Measurements from ENCODE around the gene RBFOX2.

DNA sequence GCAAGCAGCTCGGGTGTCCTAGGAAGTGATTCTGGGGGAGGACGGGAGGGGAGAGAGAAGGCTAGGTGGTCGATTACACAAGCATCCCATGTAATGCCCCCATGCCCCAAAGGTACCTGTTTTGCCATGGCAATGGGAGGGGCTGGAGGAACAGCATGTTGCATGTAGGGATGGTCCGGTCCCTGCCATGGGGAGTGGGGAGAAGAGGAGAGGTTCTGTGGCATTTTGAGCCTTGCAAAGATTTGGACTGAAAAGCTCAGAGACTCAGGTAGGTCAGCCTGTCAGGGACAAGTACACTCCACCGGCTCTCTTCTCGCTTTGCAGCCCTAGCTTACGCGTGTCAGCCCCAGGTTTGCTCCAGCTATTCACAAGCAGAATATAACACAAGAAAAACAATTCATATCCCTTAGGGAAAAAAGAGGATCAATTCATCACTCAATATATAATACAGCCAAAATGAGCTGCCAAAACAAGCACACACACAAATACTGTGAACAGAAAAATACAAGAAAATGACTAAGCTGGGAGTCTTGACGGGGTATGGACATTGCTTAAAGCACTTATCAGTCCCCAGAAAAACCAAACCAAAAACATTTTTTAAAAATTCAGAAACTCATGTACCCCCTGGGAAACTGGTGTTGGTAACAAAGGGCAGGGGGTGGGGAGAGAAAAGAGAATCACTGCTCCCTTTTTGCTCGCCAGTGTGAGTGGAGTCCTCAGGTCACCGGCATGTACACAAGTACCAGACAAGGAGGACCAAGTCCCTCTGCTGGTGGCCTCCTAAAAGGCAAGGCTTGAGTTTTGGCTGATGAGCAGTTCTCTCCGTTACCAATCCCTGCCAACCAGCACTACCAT is 289.3 kb downstream of the RBFOX2 start:
- TF ChIP-seq CTCF (conservative IDR thresholded peaks at IDR 0.05; ENCODE audit: low read depth in 2 of 2) (peak; percentile 35 to 37; a peak in 3 of 4 replicates), EZH2 (IDR thresholded peaks at IDR 0.05; ENCODE audit: low read depth, unreplicated experiment) (no peak), JUNB (IDR thresholded peaks at IDR 0.05; ENCODE audit: unreplicated experiment) (no peak), POLR2AphosphoS5 (IDR thresholded peaks at IDR 0.05; ENCODE audit: low read depth) (no peak), EZH2phosphoT487 (IDR thresholded peaks at IDR 0.05; ENCODE audit: unreplicated experiment) (no peak), REST (IDR thresholded peaks at IDR 0.05; ENCODE audit: unreplicated experiment) (no peak), CREB1 (CRISPR knock-in tag; IDR thresholded peaks at IDR 0.05; ENCODE audit: low read depth) (no peak), NANOG (IDR thresholded peaks at IDR 0.05; ENCODE audit: borderline replicate concordance) (no peak), ZNF331 (CRISPR knock-in tag; IDR thresholded peaks at IDR 0.05; ENCODE audit: low read depth) (no peak), STAT1 (IDR thresholded peaks at IDR 0.05; ENCODE audit: unreplicated experiment) (no peak), ZNF114 (CRISPR knock-in tag; IDR thresholded peaks at IDR 0.05) (no peak)
- TF ChIP-seq, protein P1, sequence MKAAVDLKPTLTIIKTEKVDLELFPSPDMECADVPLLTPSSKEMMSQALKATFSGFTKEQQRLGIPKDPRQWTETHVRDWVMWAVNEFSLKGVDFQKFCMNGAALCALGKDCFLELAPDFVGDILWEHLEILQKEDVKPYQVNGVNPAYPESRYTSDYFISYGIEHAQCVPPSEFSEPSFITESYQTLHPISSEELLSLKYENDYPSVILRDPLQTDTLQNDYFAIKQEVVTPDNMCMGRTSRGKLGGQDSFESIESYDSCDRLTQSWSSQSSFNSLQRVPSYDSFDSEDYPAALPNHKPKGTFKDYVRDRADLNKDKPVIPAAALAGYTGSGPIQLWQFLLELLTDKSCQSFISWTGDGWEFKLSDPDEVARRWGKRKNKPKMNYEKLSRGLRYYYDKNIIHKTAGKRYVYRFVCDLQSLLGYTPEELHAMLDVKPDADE (IDR thresholded peaks at IDR 0.05): no peak

Measured in GM23338 (cell line).